H1 (cell line): Measurements from ENCODE around the gene LRRC4C. TPM values are rescaled to one million over a fixed set of nuclear protein-coding genes. Genes with fewer than 3 reads are reported as not detected.

ENCODE experiments used
- CTCF ChIA-PET: fragments of 300-600 bp; sonication (Branson Sonifier 250); formaldehyde crosslinking; loops from one replicate; lab custom pipeline; 2021; ENCODE audit not compliant: partially characterized antibody; lab: Charles Lee
- POLR2A ChIA-PET: fragments of 300-600 bp; sonication (Branson Sonifier 250); formaldehyde crosslinking; loops from one replicate; lab custom pipeline; 2021; ENCODE audit warnings: inconsistent platforms; ENCODE audit not compliant: partially characterized antibody; lab: Charles Lee
- DNase-seq, 2 experiments: peaks; one replicate each; pipeline versions ENCODE4 v3.0.0 to v3.0.0-alpha.2; 2010 to 2022; ENCODE audit warnings: low spot score in 2 of 2, low read depth in 1 of 2, mixed read lengths in 1 of 2
- FAIRE-seq: peaks from 2 replicates; lab custom pipeline; 2011; peaks lifted over from hg19 to GRCh38; lab: Jason Lieb, UNC
- H2AFZ ChIP-seq: 2 replicates; pipeline ENCODE4 v1.8.1; 2012; ENCODE audit warnings: low read length, inconsistent platforms
- H2AK5ac ChIP-seq: 2 replicates; pipeline ENCODE4 v1.6.1; 2013; ENCODE audit warnings: low read depth, low read length
- H2BK120ac ChIP-seq: replicated peaks from 2 replicates; pipeline ENCODE3; 2013; ENCODE audit warnings: low read depth, low read length, inconsistent platforms
- H2BK12ac ChIP-seq: 2 replicates; pipeline ENCODE4 v1.6.1; 2013; ENCODE audit warnings: low read depth, low read length
- H2BK15ac ChIP-seq: 2 replicates; pipeline ENCODE4 v1.6.1; 2013; ENCODE audit warnings: low read length
- H2BK20ac ChIP-seq: 2 replicates; pipeline ENCODE4 v1.6.1; 2013; ENCODE audit warnings: low read length
- H2BK5ac ChIP-seq: 2 replicates; pipeline ENCODE4 v1.6.1; 2013; ENCODE audit warnings: low read depth, low read length
- H3K14ac ChIP-seq: 2 replicates; pipeline ENCODE4 v1.6.1; 2013; ENCODE audit warnings: inconsistent platforms; ENCODE audit not compliant: insufficient read length
- H3K18ac ChIP-seq: 2 replicates; pipeline ENCODE4 v1.6.1; 2013; ENCODE audit warnings: low read length; ENCODE audit errors: extremely low read depth
- H3K23ac ChIP-seq: 2 replicates; pipeline ENCODE4 v1.6.1; 2013; ENCODE audit warnings: inconsistent platforms; ENCODE audit not compliant: insufficient read length
- H3K23me2 ChIP-seq: 2 replicates; pipeline ENCODE4 v1.6.1; 2013; ENCODE audit warnings: low read depth, low read length
- H3K27ac ChIP-seq: 2 replicates; pipeline ENCODE4 v1.6.1; 2011; ENCODE audit warnings: low read depth, low read length, inconsistent platforms
- H3K27me3 ChIP-seq, 4 experiments: replicated peaks in 1 of 4; 1 replicate in 1 of 4; 2 replicates in 3 of 4; pipeline versions ENCODE4 v1.6.1 to v1.8.1; 2011 to 2013; ENCODE audit warnings: low read length in 3 of 4, mild to moderate bottlenecking in 3 of 4, inconsistent platforms in 2 of 4, mixed read lengths in 2 of 4, moderate library complexity in 1 of 4; ENCODE audit not compliant: control insufficient read depth in 3 of 4, insufficient read depth in 3 of 4; ENCODE audit errors: extremely low read depth in 1 of 4
- H3K36me3 ChIP-seq, 4 experiments: 2 replicates each; pipeline versions ENCODE4 v1.6.1 to v1.8.1; 2011 to 2013; ENCODE audit warnings: mild to moderate bottlenecking in 4 of 4, low read length in 3 of 4, moderate library complexity in 2 of 4, control low read depth in 1 of 4, inconsistent platforms in 1 of 4; ENCODE audit not compliant: insufficient read depth in 4 of 4, control insufficient read depth in 2 of 4
- H3K4ac ChIP-seq: replicated peaks from 2 replicates; pipeline ENCODE3; 2013; ENCODE audit warnings: low read length, low read depth, mixed read lengths, inconsistent platforms; ENCODE audit not compliant: insufficient read length
- H3K4me1 ChIP-seq, 4 experiments: replicated peaks in 1 of 4; 1 replicate in 1 of 4; 2 replicates in 3 of 4; pipeline versions ENCODE4 v1.6.1 to v1.8.1; 2011 to 2013; ENCODE audit warnings: low read length in 3 of 4, inconsistent platforms in 2 of 4, mixed read lengths in 1 of 4; ENCODE audit not compliant: insufficient read depth in 4 of 4, control insufficient read depth in 3 of 4
- H3K4me2 ChIP-seq, 2 experiments: 2 replicates each; pipeline versions ENCODE4 v1.6.1 to v1.8.1; 2011 to 2013; ENCODE audit warnings: low read depth in 2 of 2, low read length in 2 of 2, control low read depth in 1 of 2, inconsistent platforms in 1 of 2, mild to moderate bottlenecking in 1 of 2; ENCODE audit not compliant: insufficient read depth in 1 of 2
- H3K4me3 ChIP-seq, 4 experiments: fragments of 200-600, 300-600 bp in 1 of 4; sonication (generic), shearing (Covaris generic), sonication (Bioruptor Twin) in 1 of 4; 2 replicates each; pipeline versions ENCODE4 v1.5.1 to v1.8.1; 2011 to 2016; ENCODE audit warnings: low read length in 4 of 4, low read depth in 3 of 4, control low read depth in 2 of 4, inconsistent platforms in 2 of 4, mild to moderate bottlenecking in 2 of 4, mixed read lengths in 1 of 4, moderate library complexity in 1 of 4; ENCODE audit not compliant: insufficient read depth in 2 of 4; ENCODE audit errors: extremely low read depth in 1 of 4
- H3K56ac ChIP-seq: replicated peaks from 2 replicates; pipeline ENCODE3; 2013; ENCODE audit warnings: low read depth, mild to moderate bottlenecking, mixed read lengths, low read length, inconsistent platforms; ENCODE audit not compliant: insufficient read length
- H3K79me1 ChIP-seq: 2 replicates; pipeline ENCODE4 v1.6.1; 2013; ENCODE audit warnings: low read depth, low read length, control low read depth
- H3K79me2 ChIP-seq, 2 experiments: 2 replicates each; pipeline versions ENCODE4 v1.6.1 to v1.8.1; 2012 to 2013; ENCODE audit warnings: low read length in 2 of 2, mild to moderate bottlenecking in 2 of 2, inconsistent platforms in 1 of 2; ENCODE audit not compliant: insufficient read depth in 2 of 2, control insufficient read depth in 1 of 2
- H3K9ac ChIP-seq, 4 experiments: replicated peaks in 1 of 4; 1 replicate in 1 of 4; 2 replicates in 3 of 4; pipeline versions ENCODE4 v1.6.1 to v1.8.1; 2011 to 2013; ENCODE audit warnings: low read depth in 3 of 4, low read length in 3 of 4, control low read depth in 2 of 4, mild to moderate bottlenecking in 2 of 4, moderate library complexity in 2 of 4, inconsistent platforms in 1 of 4; ENCODE audit errors: extremely low read depth in 1 of 4
- H3K9me3 ChIP-seq, 2 experiments: 2 replicates each; pipeline versions ENCODE4 v1.6.1 to v1.8.1; 2012 to 2013; ENCODE audit warnings: mild to moderate bottlenecking in 2 of 2, moderate library complexity in 2 of 2, control low read depth in 1 of 2, inconsistent platforms in 1 of 2, low read depth in 1 of 2, low read length in 1 of 2, mixed read lengths in 1 of 2; ENCODE audit not compliant: insufficient read depth in 2 of 2
- H4K20me1 ChIP-seq, 2 experiments: replicated peaks in 1 of 2; 2 replicates each; pipeline versions ENCODE3 to v1.8.1; 2011 to 2013; ENCODE audit warnings: inconsistent platforms in 2 of 2, low read length in 2 of 2, mild to moderate bottlenecking in 1 of 2; ENCODE audit not compliant: insufficient read depth in 2 of 2, control insufficient read depth in 1 of 2
- H4K5ac ChIP-seq: 2 replicates; pipeline ENCODE4 v1.6.1; 2013; ENCODE audit warnings: low read length, low read depth, mixed read lengths, inconsistent platforms; ENCODE audit not compliant: insufficient read length
- H4K8ac ChIP-seq: 2 replicates; pipeline ENCODE4 v1.8.0; 2013; ENCODE audit warnings: mild to moderate bottlenecking, moderate library complexity, low read length, inconsistent platforms; ENCODE audit not compliant: insufficient read depth; ENCODE audit errors: extremely low read depth
- H4K91ac ChIP-seq: replicated peaks from 2 replicates; pipeline ENCODE3; 2013; ENCODE audit warnings: low read length, mixed read lengths, inconsistent platforms; ENCODE audit not compliant: insufficient read length
- CTBP2 ChIP-seq: IDR thresholded peaks from 2 replicates; pipeline ENCODE4 v1.7.0; 2011; ENCODE audit warnings: borderline replicate concordance, mild to moderate bottlenecking, moderate library complexity, mixed read lengths, low read length; ENCODE audit not compliant: insufficient read depth, insufficient read length
- EGR1 ChIP-seq: IDR thresholded peaks from 2 replicates; pipeline ENCODE4 v1.6.1; 2011; ENCODE audit warnings: low read depth, low read length, borderline replicate concordance
- FOSL1 ChIP-seq: IDR thresholded peaks from 2 replicates; pipeline ENCODE4 v1.6.1; 2011; ENCODE audit warnings: mild to moderate bottlenecking, low read depth, low read length, moderate library complexity; ENCODE audit not compliant: insufficient read depth
- KDM5A ChIP-seq: fragments of 200-600 bp; IDR thresholded peaks from 2 replicates; pipeline ENCODE4 v1.7.1; 2012; ENCODE audit warnings: mild to moderate bottlenecking, low read length, inconsistent platforms, mixed read lengths
- MAFK ChIP-seq: IDR thresholded peaks from 2 replicates; pipeline ENCODE4 v1.6.1; 2012; ENCODE audit warnings: low read depth, mild to moderate bottlenecking, improper control_type of control experiment, low read length
- NANOG ChIP-seq: IDR thresholded peaks from 2 replicates; pipeline ENCODE4 v1.6.1; 2011; ENCODE audit warnings: low read length, low read depth, mild to moderate bottlenecking, inconsistent platforms; ENCODE audit not compliant: insufficient read depth, poor library complexity, severe bottlenecking
- RFX5 ChIP-seq: IDR thresholded peaks from 2 replicates; pipeline ENCODE4 v1.6.1; 2011; ENCODE audit warnings: low read depth, low read length, improper control_type of control experiment, borderline replicate concordance
- RNF2 ChIP-seq: fragments of 200-900, 300-1000 bp; sonication (generic); IDR thresholded peaks from 2 replicates; pipeline ENCODE4 v1.7.1; 2016; ENCODE audit warnings: borderline replicate concordance, low read depth, mild to moderate bottlenecking, antibody characterized with exemption, low read length; ENCODE audit not compliant: poor library complexity, severe bottlenecking; ENCODE audit errors: missing control alignments
- SAP30 ChIP-seq: fragments of 300-600 bp; sonication (generic); IDR thresholded peaks from 2 replicates; pipeline ENCODE4 v1.7.1; 2012; ENCODE audit warnings: low read length, moderate library complexity, mild to moderate bottlenecking, inconsistent platforms; ENCODE audit not compliant: insufficient read depth, insufficient replicate concordance
- SP2 ChIP-seq: IDR thresholded peaks from 2 replicates; pipeline ENCODE4 v1.6.1; 2012; ENCODE audit warnings: mild to moderate bottlenecking, low read length, inconsistent platforms
- WGBS, 2 experiments: shearing (Covaris generic) in 1 of 2; methylation state at CpG; one replicate each; pipeline versions ENCODE4 v1.1.6 to v1.1.7; 2013 to 2015; ENCODE audit warnings: low lambda C conversion rate in 2 of 2, mixed read lengths in 2 of 2, inconsistent platforms in 1 of 2, low coverage in 1 of 2, missing lambda C conversion rate in 1 of 2; ENCODE audit not compliant: insufficient replicate concordance in 2 of 2, insufficient coverage in 1 of 2, insufficient read length in 1 of 2; ENCODE audit errors: extremely low coverage in 1 of 2, missing lambda C conversion rate in 1 of 2; 5-methylcytosine and 5-hydroxymethylcytosine counted together
- polyA plus RNA-seq, 7 experiments: library from polyadenylated mRNA; depleted of rRNA in 3 of 7; stranded (reverse) in 5 of 7; unstranded in 2 of 7; fragments of >200 nt in 5 of 7; fragments of 200-250 nt in 2 of 7; gene quantifications; 1 replicate in 5 of 7; 2 replicates in 1 of 7; 4 replicates in 1 of 7; pipeline versions ENCODE4 v1.2.1 to v1.2.3, GENCODE V29; 2011 to 2013; ENCODE audit warnings: missing spikeins in 2 of 7, mixed read lengths in 2 of 7
- total RNA-seq: library from RNA; stranded (reverse); fragmentation: NEBNext Ultra II Directional; extraction: Animal tissue kit (Norgen Biotek cat#: 25700); gene quantifications from 2 replicates; pipeline ENCODE4 v1.2.1, GENCODE V29; 2021
- TF ChIP-seq, protein P1 (sequence below): IDR thresholded peaks from 2 replicates; pipeline ENCODE4 v1.6.1; 2011; ENCODE audit warnings: low read depth, mild to moderate bottlenecking, low read length; ENCODE audit not compliant: insufficient read depth

Gene LRRC4C
- total and polyA plus RNA-seq, 2 of the 8 experiments (the other 6 are each of a cell fraction or from before 2014, with no cell fraction given) = 0.23 to 2.2 TPM

DNA sequence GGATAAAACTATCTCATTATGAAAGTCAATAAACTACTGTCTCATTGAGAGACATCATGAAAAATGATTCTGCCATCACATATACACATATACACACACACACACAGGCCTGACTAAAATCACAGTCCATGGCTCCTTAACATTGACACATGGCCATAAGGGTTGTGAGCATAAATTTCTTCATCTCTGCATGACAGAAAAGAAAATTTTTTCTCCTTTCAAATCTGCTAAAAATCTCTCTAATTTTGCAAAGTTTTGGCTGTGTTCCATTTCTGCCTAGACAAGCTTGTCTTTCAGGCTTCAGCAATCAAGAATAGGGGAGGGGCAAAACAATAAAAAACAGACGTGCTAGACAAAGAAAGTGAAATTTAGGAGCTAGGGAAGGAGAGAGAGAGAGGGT is 324.5 kb downstream of the LRRC4C start:
- FAIRE-seq (no peak), DNase-seq (no peak)
- H3K79me2 ChIP-seq = no peaks in the 10 kb centered on the region
- H2AK5ac ChIP-seq = no peak overlapping the region
- no peak overlapping the region for H3K56ac ChIP-seq
- POLR2A ChIA-PET = no interaction called here
- H2BK20ac ChIP-seq = no peak overlapping the region
- no peak overlapping the region for H4K8ac ChIP-seq
- no peak overlapping the region for H2BK12ac ChIP-seq
- WGBS, 2 experiments = 88% methylated on average over 1 of the region's 1 CpG; no CpG with 5 or more reads in 1 of the 2 experiments
- H2BK5ac ChIP-seq = no peak overlapping the region
- no peak overlapping the region for H3K27ac ChIP-seq
- no peak overlapping the region for H3K14ac ChIP-seq
- no peaks in the 10 kb centered on the region for H3K27me3 ChIP-seq
- no peak overlapping the region for H3K4me2 ChIP-seq
- H3K36me3 ChIP-seq = no peaks in the 10 kb centered on the region
- H4K5ac ChIP-seq = no peak overlapping the region
- no peak overlapping the region for H3K18ac ChIP-seq
- H2BK120ac ChIP-seq = no peak overlapping the region
- H4K20me1 ChIP-seq = no peaks in the 10 kb centered on the region
- H3K4ac ChIP-seq = no peak overlapping the region
- no peaks in the 10 kb centered on the region for H3K9me3 ChIP-seq
- H2AFZ ChIP-seq = no peak overlapping the region
- no peak for TF ChIP-seq RNF2
- TF ChIP-seq, protein P1, sequence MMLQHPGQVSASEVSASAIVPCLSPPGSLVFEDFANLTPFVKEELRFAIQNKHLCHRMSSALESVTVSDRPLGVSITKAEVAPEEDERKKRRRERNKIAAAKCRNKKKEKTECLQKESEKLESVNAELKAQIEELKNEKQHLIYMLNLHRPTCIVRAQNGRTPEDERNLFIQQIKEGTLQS = no peak
- TF ChIP-seq FOSL1 = no peak
- TF ChIP-seq CTBP2 = no peak
- TF ChIP-seq KDM5A = no peak
- TF ChIP-seq NANOG = no peak
- TF ChIP-seq RFX5 = no peak
- no peak for TF ChIP-seq MAFK
- no peak for TF ChIP-seq EGR1
- no peak for TF ChIP-seq SAP30
- TF ChIP-seq SP2 = no peak
- H3K23ac ChIP-seq = no peak overlapping the region
- no peak overlapping the region for H3K4me3 ChIP-seq
- H3K79me1 ChIP-seq = no peaks in the 10 kb centered on the region
- no peak overlapping the region for H2BK15ac ChIP-seq
- no peaks in the 10 kb centered on the region; a peak in 1 of 7 replicates for H3K4me1 ChIP-seq
- no peak overlapping the region for H4K91ac ChIP-seq
- no peak overlapping the region for H3K9ac ChIP-seq
- CTCF ChIA-PET = interaction anchor here (1.1 kb wide), 1 partner anchor 13 kb away, joined by 3 read pairs; no protein-coding TSS in a partner anchor
- H3K23me2 ChIP-seq = no peaks in the 10 kb centered on the region
